HepG2 (cell line): ENCODE results near the gene VPS11. TPM values are rescaled to one million over a fixed set of nuclear protein-coding genes. Genes with fewer than 3 reads are reported as not detected.
A peak's percentile ranks its signal among the peaks of the same experiment; 100 is the strongest.

ENCODE experiments used
- ATAD3A ChIP-seq: sonication (generic); formaldehyde crosslinking; IDR thresholded peaks from 2 replicates; pipeline ENCODE4 v1.4.0; 2020; ENCODE audit warnings: missing genetic modification reagents
- BCL3 ChIP-seq: sonication (generic); formaldehyde crosslinking; IDR thresholded peaks from 2 replicates; pipeline ENCODE4 v1.5.1; 2020; ENCODE audit warnings: mild to moderate bottlenecking, missing genetic modification reagents, moderate library complexity
- ESRRA ChIP-seq: sonication (generic); formaldehyde crosslinking; IDR thresholded peaks from 2 replicates; pipeline ENCODE4 v1.5.1; 2020; ENCODE audit warnings: mild to moderate bottlenecking, low read depth, missing genetic modification reagents
- GLI4 ChIP-seq: sonication (generic); formaldehyde crosslinking; IDR thresholded peaks from 2 replicates; pipeline ENCODE4 v1.5.1; 2020; ENCODE audit warnings: missing genetic modification reagents, mild to moderate bottlenecking, moderate library complexity, borderline replicate concordance
- HMG20A ChIP-seq: IDR thresholded peaks from 2 replicates; pipeline ENCODE4 v1.6.1; 2016; ENCODE audit warnings: borderline replicate concordance
- HMGA1 ChIP-seq: sonication (generic); formaldehyde crosslinking; conservative IDR thresholded peaks from 2 replicates; pipeline ENCODE4 v1.4.0; 2020; ENCODE audit warnings: missing genetic modification reagents
- MTF1 ChIP-seq: sonication (generic); formaldehyde crosslinking; IDR thresholded peaks from 2 replicates; pipeline ENCODE4 v1.5.0; 2020; ENCODE audit warnings: missing genetic modification reagents
- NCOA5 ChIP-seq: sonication (generic); formaldehyde crosslinking; IDR thresholded peaks from 2 replicates; pipeline ENCODE4 v1.4.0; 2020; ENCODE audit warnings: missing genetic modification reagents
- NR2F2 ChIP-seq: IDR thresholded peaks from 2 replicates; pipeline ENCODE4 v1.6.1; 2012; ENCODE audit warnings: low read depth, inconsistent platforms, borderline replicate concordance
- RFXANK ChIP-seq: IDR thresholded peaks from 2 replicates; pipeline ENCODE4 v1.6.1; 2016
- TFDP2 ChIP-seq: sonication (generic); formaldehyde crosslinking; IDR thresholded peaks from 2 replicates; pipeline ENCODE4 v1.4.0; 2020; ENCODE audit warnings: missing genetic modification reagents
- ZBTB20 ChIP-seq: sonication (generic); formaldehyde crosslinking; IDR thresholded peaks from 2 replicates; pipeline ENCODE4 v1.8.1; 2023; ENCODE audit warnings: missing genetic modification reagents, low read depth, mild to moderate bottlenecking, borderline replicate concordance
- ZBTB42 ChIP-seq: sonication (generic); formaldehyde crosslinking; IDR thresholded peaks from 2 replicates; pipeline ENCODE4 v1.5.0; 2020; ENCODE audit warnings: mild to moderate bottlenecking, missing genetic modification reagents
- ZFP36 ChIP-seq: fragments of 150-350 bp; IDR thresholded peaks from 2 replicates; pipeline ENCODE4 v1.6.1; 2018; ENCODE audit warnings: borderline replicate concordance, low read length, low read depth; ENCODE audit not compliant: partially characterized antibody
- ZNF326 ChIP-seq: sonication (generic); formaldehyde crosslinking; IDR thresholded peaks from 2 replicates; pipeline ENCODE4 v1.4.0; 2020; ENCODE audit warnings: missing genetic modification reagents, borderline replicate concordance
- ZNF333 ChIP-seq: sonication (generic); formaldehyde crosslinking; IDR thresholded peaks from 2 replicates; pipeline ENCODE4 v1.4.0; 2020; ENCODE audit warnings: mild to moderate bottlenecking, missing genetic modification reagents, borderline replicate concordance
- ZNF672 ChIP-seq: sonication (generic); formaldehyde crosslinking; IDR thresholded peaks from 2 replicates; pipeline ENCODE4 v1.8.1; 2022; ENCODE audit warnings: missing genetic modification reagents
- ZNF737 ChIP-seq: sonication (generic); formaldehyde crosslinking; IDR thresholded peaks from 2 replicates; pipeline ENCODE4 v1.5.0; 2020; ENCODE audit warnings: missing genetic modification reagents, mild to moderate bottlenecking, borderline replicate concordance
- polyA plus RNA-seq, 8 experiments: library from polyadenylated mRNA; depleted of rRNA in 3 of 8; stranded (reverse) in 7 of 8; unstranded in 1 of 8; fragments of >200 nt; fragmentation: Illumina TruSeq in 4 of 8; extraction: Trizol in 4 of 8; gene quantifications; 2 replicates each; pipeline versions ENCODE4 v1.2.1 to v1.2.3, GENCODE V29; 2011 to 2016; ENCODE audit warnings: low read depth in 4 of 8, missing spikeins in 1 of 8, mixed read lengths in 1 of 8; ENCODE audit not compliant: insufficient read depth in 1 of 8
- total RNA-seq, 5 experiments: library from RNA; depleted of rRNA; stranded (reverse); fragments of >200 nt; fragmentation: Illumina TruSeq; extraction: Trizol; gene quantifications; 2 replicates each; pipeline ENCODE4 v1.2.3, GENCODE V29; 2016; ENCODE audit warnings: low read depth in 1 of 5
- TF ChIP-seq, protein P1 (sequence below): sonication (generic); formaldehyde crosslinking; IDR thresholded peaks from 2 replicates; pipeline ENCODE4 v1.4.0; 2020; ENCODE audit warnings: missing genetic modification reagents
- TF ChIP-seq, protein P2 (sequence below): sonication (generic); formaldehyde crosslinking; IDR thresholded peaks from 2 replicates; pipeline ENCODE4 v1.5.1; 2020; ENCODE audit warnings: mild to moderate bottlenecking, missing genetic modification reagents, borderline replicate concordance

The VPS11 gene
- total and polyA plus RNA-seq, 2 of the 13 experiments (the other 11 are each of a cell fraction or from before 2014, with no cell fraction given) = 13.7 to 21.6 TPM

GRCh38 chr11:119018074-119018938, 49.3 kb upstream of the VPS11 start, which contains the start of the genes RPS25 and TRAPPC4 (continued):
- peak; percentile 38 for TF ChIP-seq TFDP2 (CRISPR knock-in tag)
- no peak for TF ChIP-seq ZNF326 (CRISPR knock-in tag)
- TF ChIP-seq ATAD3A (CRISPR knock-in tag) = no peak
- TF ChIP-seq, protein P1, sequence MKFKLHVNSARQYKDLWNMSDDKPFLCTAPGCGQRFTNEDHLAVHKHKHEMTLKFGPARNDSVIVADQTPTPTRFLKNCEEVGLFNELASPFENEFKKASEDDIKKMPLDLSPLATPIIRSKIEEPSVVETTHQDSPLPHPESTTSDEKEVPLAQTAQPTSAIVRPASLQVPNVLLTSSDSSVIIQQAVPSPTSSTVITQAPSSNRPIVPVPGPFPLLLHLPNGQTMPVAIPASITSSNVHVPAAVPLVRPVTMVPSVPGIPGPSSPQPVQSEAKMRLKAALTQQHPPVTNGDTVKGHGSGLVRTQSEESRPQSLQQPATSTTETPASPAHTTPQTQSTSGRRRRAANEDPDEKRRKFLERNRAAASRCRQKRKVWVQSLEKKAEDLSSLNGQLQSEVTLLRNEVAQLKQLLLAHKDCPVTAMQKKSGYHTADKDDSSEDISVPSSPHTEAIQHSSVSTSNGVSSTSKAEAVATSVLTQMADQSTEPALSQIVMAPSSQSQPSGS = no peak; the same call in 1 of the 2 replicates
- TF ChIP-seq RFXANK (CRISPR knock-in tag) = no peak; the same call in 1 of the 2 replicates
- TF ChIP-seq ZBTB20 (CRISPR knock-in tag) = 0 out of 2 replicates have a peak, but pooled peaks have one; percentile 27
- peak; percentile 65; the same call in 1 of the 2 replicates for TF ChIP-seq ZNF333
- peak; percentile 48; the same call in 1 of the 2 replicates for TF ChIP-seq NR2F2
- peak; percentile 50; the same call in 1 of the 2 replicates for TF ChIP-seq ZNF737 (CRISPR knock-in tag)
- TF ChIP-seq ESRRA = no peak
- TF ChIP-seq BCL3 (CRISPR knock-in tag) = peak; percentile 70
- no peak for TF ChIP-seq ZBTB42 (CRISPR knock-in tag)
- TF ChIP-seq, protein P2, sequence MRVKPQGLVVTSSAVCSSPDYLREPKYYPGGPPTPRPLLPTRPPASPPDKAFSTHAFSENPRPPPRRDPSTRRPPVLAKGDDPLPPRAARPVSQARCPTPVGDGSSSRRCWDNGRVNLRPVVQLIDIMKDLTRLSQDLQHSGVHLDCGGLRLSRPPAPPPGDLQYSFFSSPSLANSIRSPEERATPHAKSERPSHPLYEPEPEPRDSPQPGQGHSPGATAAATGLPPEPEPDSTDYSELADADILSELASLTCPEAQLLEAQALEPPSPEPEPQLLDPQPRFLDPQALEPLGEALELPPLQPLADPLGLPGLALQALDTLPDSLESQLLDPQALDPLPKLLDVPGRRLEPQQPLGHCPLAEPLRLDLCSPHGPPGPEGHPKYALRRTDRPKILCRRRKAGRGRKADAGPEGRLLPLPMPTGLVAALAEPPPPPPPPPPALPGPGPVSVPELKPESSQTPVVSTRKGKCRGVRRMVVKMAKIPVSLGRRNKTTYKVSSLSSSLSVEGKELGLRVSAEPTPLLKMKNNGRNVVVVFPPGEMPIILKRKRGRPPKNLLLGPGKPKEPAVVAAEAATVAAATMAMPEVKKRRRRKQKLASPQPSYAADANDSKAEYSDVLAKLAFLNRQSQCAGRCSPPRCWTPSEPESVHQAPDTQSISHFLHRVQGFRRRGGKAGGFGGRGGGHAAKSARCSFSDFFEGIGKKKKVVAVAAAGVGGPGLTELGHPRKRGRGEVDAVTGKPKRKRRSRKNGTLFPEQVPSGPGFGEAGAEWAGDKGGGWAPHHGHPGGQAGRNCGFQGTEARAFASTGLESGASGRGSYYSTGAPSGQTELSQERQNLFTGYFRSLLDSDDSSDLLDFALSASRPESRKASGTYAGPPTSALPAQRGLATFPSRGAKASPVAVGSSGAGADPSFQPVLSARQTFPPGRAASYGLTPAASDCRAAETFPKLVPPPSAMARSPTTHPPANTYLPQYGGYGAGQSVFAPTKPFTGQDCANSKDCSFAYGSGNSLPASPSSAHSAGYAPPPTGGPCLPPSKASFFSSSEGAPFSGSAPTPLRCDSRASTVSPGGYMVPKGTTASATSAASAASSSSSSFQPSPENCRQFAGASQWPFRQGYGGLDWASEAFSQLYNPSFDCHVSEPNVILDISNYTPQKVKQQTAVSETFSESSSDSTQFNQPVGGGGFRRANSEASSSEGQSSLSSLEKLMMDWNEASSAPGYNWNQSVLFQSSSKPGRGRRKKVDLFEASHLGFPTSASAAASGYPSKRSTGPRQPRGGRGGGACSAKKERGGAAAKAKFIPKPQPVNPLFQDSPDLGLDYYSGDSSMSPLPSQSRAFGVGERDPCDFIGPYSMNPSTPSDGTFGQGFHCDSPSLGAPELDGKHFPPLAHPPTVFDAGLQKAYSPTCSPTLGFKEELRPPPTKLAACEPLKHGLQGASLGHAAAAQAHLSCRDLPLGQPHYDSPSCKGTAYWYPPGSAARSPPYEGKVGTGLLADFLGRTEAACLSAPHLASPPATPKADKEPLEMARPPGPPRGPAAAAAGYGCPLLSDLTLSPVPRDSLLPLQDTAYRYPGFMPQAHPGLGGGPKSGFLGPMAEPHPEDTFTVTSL = 0 out of 2 replicates have a peak, but pooled peaks have one; percentile 29
- TF ChIP-seq HMG20A = 0 out of 2 replicates have a peak, but pooled peaks have one; percentile 33
- no peak for TF ChIP-seq ZNF672 (CRISPR knock-in tag)
- no peak for TF ChIP-seq ZFP36
- TF ChIP-seq GLI4 (CRISPR knock-in tag) = no peak
- no peak for TF ChIP-seq NCOA5 (CRISPR knock-in tag)
- no peak for TF ChIP-seq MTF1
- TF ChIP-seq HMGA1 (CRISPR knock-in tag) = no peak
